NK-92 (cell line): ENCODE results near the gene KCNN1.
"Not testable (repeated sequence)": the region's sequence is repeated elsewhere in the genome, so short reads cannot be mapped to it uniquely, and the experiment has no call there.

ENCODE experiments used
- DNase-seq: peaks from one replicate; lab custom pipeline; 2025; ENCODE audit not compliant: unreplicated experiment; lab: John Stamatoyannopoulos, UW

The KCNN1 gene

DNA sequence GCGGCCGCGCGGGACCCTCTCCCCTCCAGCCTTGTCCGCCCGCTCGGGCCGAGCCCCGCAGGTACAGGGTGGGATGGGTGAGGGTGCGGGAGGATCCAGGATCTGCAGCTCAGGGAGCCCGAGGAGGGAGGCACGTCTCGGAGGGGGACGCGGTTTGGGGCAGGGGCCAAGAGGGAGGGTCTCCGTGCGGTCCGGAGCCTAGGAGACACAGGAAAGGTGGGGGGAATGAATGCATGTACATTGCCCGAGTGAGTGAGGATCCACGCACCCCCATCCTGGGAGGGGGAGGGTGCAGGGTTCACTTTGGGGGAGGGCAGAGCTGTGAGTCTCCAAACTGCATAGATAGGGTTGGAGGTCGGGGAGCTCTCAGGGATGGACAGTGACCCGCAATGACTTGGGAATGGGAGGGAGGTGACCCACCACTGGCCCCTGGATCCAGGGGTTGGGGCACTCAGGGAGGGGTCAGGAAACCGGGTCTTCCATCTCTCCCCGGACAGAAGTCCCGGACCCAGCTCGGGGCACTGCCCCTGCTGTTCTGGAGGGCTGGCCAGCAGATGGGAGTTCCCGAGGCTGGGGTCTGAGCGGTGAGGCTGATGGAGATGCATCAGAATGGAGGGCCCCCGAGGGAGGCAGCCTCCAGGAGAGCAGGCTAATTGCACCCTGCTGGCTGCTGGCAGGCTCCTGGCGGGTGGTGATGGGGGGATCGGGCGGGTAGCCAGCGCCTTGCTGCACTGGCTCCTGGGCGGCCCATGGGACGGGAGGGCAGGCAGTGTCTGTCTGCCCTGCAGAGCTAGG, 547 bp downstream of the KCNN1 start:
- DNase-seq, result no peak

DNA sequence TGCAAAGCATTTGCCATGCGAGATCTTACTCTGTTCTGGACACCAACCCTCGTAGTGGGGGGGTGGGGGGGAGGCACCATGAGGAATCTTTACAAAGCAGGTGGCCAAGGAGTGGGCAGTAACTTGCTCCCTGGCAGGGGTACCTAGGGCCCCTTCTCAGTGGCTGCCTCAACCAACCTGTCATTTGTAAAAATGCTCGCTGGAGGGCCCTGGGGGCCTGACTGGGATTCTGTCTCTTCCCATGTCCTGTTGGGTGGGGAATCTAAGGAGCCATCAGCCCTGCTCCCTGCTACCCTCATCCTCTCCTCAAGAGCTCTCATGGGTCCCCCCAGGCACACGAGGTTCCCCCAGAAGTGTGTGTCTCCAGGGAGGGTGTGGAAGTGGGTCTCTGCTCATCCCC, 1.5 kb downstream of the KCNN1 start:
- DNase-seq, result no peak

DNA sequence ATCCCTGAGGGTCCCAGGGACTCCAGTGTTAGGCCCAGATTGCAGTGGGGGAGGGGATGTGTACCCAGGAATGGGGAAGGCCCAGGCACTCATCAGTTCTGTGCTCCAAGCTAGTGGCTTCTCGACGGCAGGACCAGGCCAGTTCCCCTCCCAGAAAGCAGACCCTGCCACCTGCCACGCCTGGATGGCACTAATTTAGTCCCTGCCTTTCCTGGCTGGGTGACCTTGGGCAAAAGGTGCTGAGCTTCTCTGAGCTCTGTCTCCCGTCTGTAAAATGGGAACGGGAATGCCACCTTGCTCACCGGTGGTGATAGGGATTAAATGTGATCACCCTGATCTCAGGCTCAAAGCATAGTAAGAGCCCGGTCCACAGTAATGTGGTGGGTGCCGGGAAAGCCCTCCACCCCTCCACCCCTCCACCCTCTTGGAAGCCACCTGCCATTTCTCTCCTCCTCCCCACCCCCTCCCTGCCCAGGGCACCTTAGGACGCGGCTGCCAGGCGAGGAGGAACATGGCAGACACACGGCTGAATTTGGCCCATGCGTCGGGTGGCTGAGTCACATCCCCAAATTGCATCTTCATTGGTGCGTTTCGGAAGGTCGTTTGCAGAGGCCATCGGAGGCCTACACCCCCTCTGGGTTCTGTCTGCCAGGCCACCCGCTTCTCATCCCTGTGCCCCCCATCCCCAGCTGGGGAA, 2.3 kb downstream of the KCNN1 start:
- DNase-seq, result no peak

DNA sequence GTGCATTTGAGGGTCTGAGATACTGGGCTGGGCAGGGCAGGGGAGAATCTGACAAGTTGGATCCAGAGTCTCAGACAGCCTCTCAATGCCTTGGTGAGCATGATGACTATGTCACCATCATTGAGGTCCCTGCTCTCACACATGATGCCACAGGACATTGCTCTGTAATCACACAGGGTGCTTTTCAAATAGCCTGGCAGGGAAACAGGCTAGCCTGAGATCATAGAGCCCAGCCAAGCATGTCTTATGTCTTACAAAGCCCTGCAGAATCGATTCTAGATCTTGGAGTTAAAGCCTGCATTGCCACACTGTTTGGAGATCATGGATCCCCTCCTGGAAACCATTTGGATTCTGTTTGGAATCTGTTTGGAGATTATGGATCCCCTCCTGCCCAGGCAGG, 5.3 kb downstream of the KCNN1 start:
- DNase-seq, result no peak

DNA sequence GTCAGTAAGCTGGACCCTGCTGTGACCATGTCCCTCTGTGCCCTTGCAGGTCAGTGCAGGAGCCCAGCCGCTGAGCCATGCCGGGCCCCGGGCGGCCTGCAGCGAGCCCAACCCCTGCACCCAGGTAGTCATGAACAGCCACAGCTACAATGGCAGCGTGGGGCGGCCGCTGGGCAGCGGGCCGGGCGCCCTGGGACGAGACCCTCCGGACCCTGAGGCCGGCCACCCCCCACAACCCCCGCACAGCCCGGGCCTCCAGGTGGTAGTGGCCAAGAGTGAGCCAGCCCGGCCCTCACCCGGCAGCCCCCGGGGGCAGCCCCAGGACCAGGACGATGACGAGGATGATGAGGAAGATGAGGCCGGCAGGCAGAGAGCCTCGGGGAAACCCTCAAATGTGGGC, 6.9 kb downstream of the KCNN1 start:
- no peak for DNase-seq

DNA sequence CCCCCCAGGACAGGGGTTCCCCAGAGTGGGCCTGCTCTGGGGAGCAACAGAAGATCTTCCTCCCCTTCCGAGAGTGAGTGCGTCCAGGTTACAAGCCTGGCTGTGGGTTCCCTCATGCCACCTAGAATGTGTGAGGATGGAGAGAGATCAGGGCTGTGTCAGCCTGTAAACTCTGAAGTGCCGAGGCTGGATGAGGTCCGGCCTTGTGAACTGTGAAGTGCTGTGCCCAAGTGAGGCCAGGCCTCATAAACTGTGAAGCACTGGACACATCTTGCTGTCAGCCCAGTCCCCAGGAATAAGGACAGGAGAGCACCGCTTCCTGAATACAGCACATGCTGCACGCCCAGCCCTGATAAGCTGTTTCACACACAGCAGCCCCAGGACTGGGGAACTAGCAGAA, 7.6 kb downstream of the KCNN1 start:
- no peak for DNase-seq

DNA sequence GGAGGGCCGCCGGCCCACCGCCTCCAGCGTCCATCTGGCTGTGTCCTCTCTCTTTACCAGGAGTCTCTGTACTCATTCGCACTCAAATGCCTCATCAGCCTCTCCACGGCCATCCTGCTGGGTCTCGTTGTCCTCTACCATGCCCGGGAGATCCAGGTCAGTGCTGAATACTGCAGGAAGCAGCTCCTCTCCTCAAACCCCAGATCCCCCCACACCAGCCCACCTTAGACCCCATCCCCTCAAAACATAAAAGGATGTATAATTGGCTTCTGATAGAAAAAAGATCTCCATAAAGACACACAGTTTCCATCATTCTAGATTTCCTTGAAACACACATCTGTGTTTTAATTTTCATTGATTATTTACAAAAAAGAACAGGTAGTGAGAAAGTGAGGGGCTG, 8.1 kb downstream of the KCNN1 start:
- DNase-seq, result no peak

DNA sequence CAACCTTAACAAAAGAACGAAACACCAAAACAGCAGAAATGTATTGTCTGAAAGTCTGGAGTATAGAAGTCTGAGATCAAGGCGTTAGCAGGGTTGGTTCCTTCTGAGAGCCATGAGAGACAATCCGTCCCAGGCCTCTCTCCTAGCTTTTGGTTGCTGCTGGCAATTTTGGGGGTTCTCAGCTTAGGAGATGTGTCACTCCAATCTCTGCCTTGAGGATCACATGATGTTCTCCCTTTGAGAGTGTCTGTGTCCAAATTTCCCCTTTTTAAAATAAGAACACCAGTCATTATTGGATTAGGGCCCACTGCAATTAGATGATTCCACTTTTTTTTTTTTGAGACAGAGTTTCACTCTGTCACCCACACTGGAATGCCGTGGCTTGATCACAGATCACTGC, 10.1 kb downstream of the KCNN1 start:
- no peak for DNase-seq

DNA sequence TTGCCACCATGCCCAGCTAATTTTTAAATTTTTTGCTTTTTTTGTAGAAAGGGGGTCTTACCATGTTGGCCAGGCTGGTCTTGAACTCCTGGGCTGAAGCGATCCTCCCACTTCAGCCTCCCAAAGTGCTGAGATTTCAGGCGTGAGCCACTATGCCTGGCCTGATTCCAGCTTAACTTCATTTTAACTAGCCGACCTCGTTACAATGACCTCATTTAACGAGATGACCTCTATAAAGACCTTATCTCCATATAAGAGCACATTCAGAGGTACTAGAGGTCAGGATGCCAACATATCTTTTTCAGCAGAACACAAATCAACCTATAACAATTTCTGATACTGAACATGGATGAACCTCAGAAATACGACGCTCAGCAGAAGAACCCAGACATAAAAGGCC, 10.6 kb downstream of the KCNN1 start:
- DNase-seq, result no peak

DNA sequence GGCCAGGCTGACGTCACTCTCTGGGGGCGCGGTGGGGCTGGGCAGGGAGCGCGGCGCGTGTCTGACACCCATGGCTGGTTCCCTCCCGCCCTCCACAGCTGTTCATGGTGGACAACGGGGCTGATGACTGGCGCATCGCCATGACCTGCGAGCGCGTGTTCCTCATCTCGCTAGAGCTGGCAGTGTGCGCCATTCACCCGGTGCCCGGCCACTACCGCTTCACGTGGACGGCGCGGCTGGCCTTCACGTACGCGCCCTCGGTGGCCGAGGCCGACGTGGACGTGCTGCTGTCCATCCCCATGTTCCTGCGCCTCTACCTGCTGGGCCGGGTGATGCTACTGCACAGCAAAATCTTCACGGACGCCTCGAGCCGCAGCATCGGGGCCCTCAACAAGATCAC, 14.7 kb downstream of the KCNN1 start:
- DNase-seq, result no peak

DNA sequence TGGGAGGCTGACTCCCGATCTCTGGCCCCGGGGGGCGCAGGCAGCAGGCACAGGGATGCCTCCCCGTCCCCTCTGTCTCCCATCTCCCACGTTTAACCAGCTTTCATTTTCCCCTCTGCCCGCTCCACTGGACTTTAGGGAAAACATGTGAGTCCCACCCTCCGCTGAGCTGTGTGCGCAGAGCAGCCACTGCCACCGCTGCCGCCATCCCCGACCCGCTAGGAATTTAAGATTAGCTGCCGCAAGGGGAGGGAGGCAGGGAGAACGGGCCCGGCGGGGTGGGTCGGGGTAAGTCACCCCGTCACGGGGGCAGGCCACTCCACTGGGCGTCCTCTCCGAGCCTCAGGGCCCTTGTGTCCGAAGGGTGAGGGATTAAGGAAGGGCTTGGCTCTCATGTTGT, 15.5 kb downstream of the KCNN1 start:
- no peak for DNase-seq

DNA sequence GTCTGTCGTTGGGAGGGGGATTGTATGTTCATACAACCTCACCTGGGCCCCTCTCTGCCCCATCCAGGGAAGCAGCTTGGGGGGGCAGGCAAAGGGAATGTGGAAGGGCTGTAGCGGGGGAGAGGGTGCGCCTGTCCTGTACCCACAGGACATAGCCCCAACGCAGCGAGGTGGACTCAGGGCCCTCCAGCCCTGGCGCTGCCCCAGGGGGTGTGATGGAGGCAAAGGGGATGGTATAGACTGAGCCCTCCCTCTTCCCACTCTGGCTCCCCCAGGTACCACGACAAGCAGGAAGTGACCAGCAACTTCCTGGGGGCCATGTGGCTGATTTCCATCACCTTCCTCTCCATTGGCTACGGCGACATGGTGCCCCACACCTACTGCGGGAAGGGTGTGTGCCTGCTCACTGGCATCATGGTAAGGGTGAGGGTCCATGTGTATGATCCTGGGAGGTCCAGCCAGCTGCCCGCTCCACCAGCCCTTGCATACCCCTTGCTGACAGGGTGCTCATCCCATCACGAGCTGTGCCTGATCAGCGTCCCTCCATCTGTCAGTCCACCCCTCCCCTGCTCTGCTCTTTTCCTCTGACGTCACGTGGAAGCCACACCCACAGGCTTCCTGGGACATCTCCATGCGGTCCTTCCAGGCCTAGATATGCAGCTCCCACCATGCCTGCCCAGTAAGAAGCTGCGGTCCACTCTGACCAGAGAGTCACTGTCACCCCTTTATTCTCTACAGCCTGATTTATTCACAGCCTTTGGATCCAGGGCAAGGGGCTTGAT, 18.3 kb downstream of the KCNN1 start:
- DNase-seq, result no peak

DNA sequence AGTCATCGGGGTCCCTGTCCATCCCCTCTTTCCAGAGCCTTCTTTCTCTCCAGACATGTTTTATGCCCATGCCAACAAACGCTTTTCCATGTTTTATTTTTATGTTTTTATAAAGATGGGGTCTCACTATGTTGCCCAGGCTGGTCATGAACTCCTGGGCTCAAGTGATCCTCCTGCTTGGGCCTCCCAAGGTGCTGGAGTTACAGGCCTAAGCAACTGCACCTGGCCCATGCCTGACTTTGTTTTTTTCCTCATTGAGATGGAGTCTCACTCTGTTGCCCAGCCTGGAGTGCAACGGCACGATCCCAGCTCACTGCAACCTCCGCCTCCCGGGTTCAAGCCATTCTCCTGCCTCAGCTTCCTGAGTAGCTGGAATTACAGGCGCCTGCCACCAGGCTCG, 19.7 kb downstream of the KCNN1 start:
- not testable (repeated sequence) for DNase-seq

DNA sequence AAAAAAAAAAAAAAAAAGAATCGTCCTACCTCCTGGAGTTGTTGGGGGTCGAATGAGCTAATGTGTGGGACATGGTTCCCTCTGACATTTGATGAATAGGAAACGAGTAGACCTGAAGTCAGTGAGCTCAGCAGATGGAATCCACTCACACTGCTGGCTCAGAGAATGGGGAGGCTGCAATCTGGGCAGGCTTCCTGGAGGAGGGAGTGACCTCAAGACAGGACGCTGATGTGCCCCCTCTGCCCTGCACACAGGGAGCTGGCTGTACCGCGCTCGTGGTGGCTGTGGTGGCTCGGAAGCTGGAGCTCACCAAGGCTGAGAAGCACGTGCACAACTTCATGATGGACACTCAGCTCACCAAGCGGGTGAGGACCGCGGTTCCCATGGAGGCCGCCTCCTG, 21.3 kb downstream of the KCNN1 start:
- DNase-seq, result no peak

DNA sequence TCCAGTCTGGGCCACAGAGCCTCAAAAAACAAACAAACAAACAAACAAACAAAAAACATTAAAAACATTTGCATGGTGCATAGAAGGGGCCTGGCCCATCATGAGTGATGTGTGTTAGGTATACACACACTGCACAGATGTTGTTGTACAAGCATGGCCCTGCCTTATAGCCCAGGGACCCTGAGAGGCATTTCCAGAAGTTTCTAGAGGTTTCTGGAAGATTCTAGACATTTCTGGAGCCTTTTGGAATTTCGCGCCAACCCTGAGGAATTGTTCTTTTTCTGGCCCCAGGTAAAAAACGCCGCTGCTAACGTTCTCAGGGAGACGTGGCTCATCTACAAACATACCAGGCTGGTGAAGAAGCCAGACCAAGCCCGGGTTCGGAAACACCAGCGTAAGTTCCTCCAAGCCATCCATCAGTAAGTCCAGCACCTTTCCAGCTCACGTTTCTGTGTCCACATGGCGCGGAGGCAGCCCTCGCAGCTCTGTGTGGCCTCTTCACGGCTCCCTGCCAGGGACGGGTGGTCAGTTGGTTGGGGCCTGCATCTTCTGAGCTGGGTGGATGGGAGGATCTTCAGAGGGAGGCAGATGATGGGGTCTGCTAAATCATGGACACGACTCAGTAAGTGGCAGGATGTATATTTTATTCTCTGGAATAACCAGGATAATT, 22.7 kb downstream of the KCNN1 start:
- no peak for DNase-seq

DNA sequence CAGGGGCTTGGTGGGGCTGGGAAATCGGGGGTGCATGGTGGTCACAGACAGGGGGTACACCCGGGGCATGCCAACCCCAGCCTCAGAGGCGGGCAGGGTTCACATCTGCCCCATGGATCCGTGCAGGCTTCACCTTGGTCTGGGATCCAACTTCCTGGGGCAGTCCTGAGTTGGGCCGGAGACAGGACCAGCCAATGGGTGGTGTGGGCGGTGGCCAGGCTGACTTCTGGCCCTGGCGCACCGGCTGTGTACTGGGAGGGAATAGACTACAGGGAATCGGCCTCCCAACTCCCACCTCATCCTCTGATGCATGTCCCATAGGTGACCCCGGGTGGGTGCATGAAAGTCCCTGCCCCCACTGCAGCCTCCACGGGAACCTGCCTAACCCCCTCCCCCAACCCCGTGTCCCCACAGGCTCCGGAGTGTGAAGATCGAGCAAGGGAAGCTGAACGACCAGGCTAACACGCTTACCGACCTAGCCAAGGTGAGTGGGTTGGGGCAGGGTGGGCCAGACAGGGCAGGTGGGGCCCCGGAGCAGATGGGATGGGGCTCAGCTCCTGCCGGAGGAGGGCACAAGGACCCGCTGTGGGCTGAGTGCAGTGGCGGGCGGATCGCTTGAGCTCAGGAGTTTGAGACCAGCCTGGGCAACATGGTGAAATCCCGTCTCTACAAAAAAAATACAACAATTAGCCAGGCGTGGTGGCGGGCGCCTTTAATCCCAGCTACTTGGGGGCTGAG, 26.3 kb downstream of the KCNN1 start:
- DNase-seq, result no peak

DNA sequence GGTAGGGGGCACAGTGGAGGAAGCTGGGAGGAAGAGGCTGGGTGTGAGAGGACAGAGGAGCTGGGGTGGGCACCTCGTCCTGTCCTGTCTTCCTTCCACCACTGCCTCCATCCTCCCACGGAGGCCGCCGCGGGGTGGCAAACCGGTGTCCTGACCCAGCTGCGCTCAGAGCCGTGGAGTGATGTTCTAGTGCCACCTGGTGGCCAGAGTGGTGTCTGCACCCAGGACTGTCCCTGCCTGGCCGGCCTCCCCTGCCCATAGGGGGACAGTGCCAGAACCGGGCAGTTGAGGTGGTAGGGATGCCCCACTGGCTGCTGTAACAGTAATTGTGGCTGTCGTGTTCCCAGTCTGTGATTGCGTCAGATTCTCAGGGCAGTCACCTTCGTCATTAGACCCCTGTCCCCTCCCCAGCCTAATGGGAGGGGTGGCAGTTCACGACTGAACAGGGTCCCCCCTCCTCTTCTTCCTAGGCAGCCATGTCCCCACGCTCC, 30.0 kb downstream of the KCNN1 start:
- DNase-seq, result no peak

DNA sequence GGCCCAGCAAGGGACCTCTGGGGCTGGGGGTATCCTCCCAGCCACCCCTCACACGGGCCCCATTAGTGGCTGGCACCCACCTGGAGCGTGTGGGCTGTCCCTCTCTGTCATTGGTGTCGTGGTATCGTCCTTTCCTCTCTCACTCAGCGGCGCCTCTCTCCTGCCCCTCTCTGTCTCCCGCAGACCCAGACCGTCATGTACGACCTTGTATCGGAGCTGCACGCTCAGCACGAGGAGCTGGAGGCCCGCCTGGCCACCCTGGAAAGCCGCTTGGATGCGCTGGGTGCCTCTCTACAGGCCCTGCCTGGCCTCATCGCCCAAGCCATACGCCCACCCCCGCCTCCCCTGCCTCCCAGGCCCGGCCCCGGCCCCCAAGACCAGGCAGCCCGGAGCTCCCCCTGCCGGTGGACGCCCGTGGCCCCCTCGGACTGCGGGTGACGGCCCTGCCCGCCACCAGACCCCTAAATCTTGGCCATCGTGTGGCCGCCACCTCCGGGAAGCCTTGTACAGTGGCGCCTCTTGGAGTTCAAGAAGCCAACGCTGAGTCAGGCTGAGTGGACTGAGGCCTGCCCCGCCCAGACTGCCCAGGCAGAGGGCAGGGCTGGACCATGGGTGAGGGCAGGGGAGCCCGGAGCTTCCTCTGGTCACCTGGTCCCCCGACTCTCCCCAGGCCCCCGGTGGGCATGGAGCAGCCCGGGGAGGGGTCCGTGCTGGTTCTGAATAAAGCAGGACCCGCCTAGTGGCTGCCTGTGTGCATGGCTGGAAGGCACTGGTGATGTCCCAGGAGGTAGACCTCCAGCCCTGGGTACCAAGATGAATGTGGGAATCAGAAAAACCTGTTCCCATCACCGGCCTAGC, 31.3 kb downstream of the KCNN1 start:
- DNase-seq, result no peak

DNA sequence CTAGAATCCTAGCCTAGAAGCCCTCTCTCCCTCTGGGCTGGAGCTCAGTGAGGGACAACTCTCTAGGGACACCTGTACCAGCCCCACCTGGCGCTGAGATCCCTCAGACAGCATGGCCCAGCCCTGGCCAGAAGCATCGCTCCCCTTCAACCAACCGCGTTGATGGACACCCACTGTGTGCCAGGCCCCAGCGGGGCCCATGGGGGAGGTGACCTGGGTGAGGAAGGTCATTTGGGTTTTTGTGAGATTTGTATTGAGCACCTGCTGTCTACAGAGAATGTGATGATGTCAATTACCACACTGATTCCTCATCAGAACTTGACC, 31.9 kb downstream of the KCNN1 start:
- DNase-seq, result no peak
